NCI-H2196 (cell line): ENCODE data around the gene CCL14.
"Not testable (repeated sequence)": the region's sequence is repeated elsewhere in the genome, so short reads cannot be mapped to it uniquely, and the experiment has no call there.

Experiments used
- DNase-seq: peaks from one replicate; lab custom pipeline; 2025; ENCODE audit not compliant: unreplicated experiment; lab: John Stamatoyannopoulos, UW

CCL14 gene

GRCh38 chr17:35986643-35987042 lies at the start of gene CCL14:
TSS of gene CCL14 (minus strand) at chr17:35986729. CDS start at chr17:35986649, 80 bp downstream.
- DNase-seq: no peak

GRCh38 chr17:36036235-36036634 lies 49.7 kb upstream of the CCL14 start:
- no peak for DNase-seq

GRCh38 chr17:36034127-36034526 lies 47.6 kb upstream of the CCL14 start:
- DNase-seq: no peak

GRCh38 chr17:36030956-36031355 lies 44.4 kb upstream of the CCL14 start:
- no peak for DNase-seq

- DNase-seq: no peak
Measured at GRCh38 chr17:36027761-36028160, 41.2 kb upstream of the CCL14 start.

GRCh38 chr17:36024106-36024869 lies 37.8 kb upstream of the CCL14 start:
- DNase-seq: no peak

- DNase-seq: no peak
Measured at GRCh38 chr17:36019423-36019822, 32.9 kb upstream of the CCL14 start.

GRCh38 chr17:36017799-36018198 lies 31.3 kb upstream of the CCL14 start, which contains the start of gene CCL23:
TSS of gene CCL23 (minus strand) at chr17:36017972. CDS start at chr17:36017897, 75 bp downstream.
- DNase-seq: no peak

GRCh38 chr17:36016555-36016954 lies 30.0 kb upstream of the CCL14 start:
- DNase-seq: no peak

GRCh38 chr17:36015895-36016294 lies 29.4 kb upstream of the CCL14 start:
- DNase-seq: not testable (repeated sequence)

GRCh38 chr17:36014946-36015345 lies 28.4 kb upstream of the CCL14 start:
- no peak for DNase-seq

GRCh38 chr17:36011201-36011600 lies 24.7 kb upstream of the CCL14 start:
- no peak for DNase-seq

- DNase-seq: no peak
Measured at GRCh38 chr17:36008998-36009665, 22.6 kb upstream of the CCL14 start.

GRCh38 chr17:36004594-36005108 lies 18.1 kb upstream of the CCL14 start:
- DNase-seq: no peak

- no peak for DNase-seq
Measured at GRCh38 chr17:36002631-36003030, 16.1 kb upstream of the CCL14 start.

- no peak for DNase-seq
Measured at GRCh38 chr17:36001862-36002603, 15.5 kb upstream of the CCL14 start.

GRCh38 chr17:36001110-36001771 lies 14.7 kb upstream of the CCL14 start, which contains the start of gene CCL15:
TSS of gene CCL15 (minus strand) at chr17:36001553. CDS start at chr17:36001492, 61 bp downstream.
- no peak for DNase-seq

GRCh38 chr17:36000732-36001109 lies 14.2 kb upstream of the CCL14 start:
- no peak for DNase-seq

- no peak for DNase-seq
Measured at GRCh38 chr17:35998756-35999155, 12.2 kb upstream of the CCL14 start.

- DNase-seq: no peak
Measured at GRCh38 chr17:35998018-35998545, 11.6 kb upstream of the CCL14 start.

- not testable (repeated sequence) for DNase-seq
Measured at GRCh38 chr17:35995346-35995745, 8.8 kb upstream of the CCL14 start.
